PC-9 (cell line): Measurements from ENCODE around the gene SNX2. TPM values are rescaled to one million over a fixed set of nuclear protein-coding genes. Genes with fewer than 3 reads are reported as not detected.

Source experiments
- BruUV-seq: library from RNA; stranded (reverse); fragments of 400-500 nt; replicated peaks from 2 replicates; lab custom pipeline; 2021; lab: Mats Ljungman, UMichigan
- CTCF ChIA-PET: fragments of 300-600 bp; sonication (Branson Sonifier 250); formaldehyde crosslinking; loops from one replicate; lab custom pipeline; 2022; ENCODE audit warnings: antibody characterized with exemption; lab: Charles Lee
- POLR2A ChIA-PET: fragments of 300-600 bp; sonication (Branson Sonifier 250); formaldehyde crosslinking; loops from one replicate; lab custom pipeline; 2022; ENCODE audit warnings: antibody characterized with exemption; ENCODE audit not compliant: unreplicated experiment; lab: Charles Lee
- DNase-seq, 2 experiments: peaks; one replicate each; pipeline versions ENCODE4 v3.0.0 to v3.0.0-alpha.2; 2015 to 2022; ENCODE audit warnings: mixed read lengths in 1 of 2
- H2AFZ ChIP-seq: fragments of 200-600 bp; sonication (generic); 2 replicates; pipeline ENCODE4 v1.8.1; 2017; ENCODE audit warnings: antibody characterized with exemption
- H3F3A ChIP-seq: fragments of 200-600 bp; sonication (generic); 2 replicates; pipeline ENCODE4 v1.8.1; 2017; ENCODE audit warnings: antibody characterized with exemption, mild to moderate bottlenecking, low read depth; ENCODE audit not compliant: insufficient read depth
- H3K27ac ChIP-seq: fragments of 200-600 bp; sonication (generic); 2 replicates; pipeline ENCODE4 v1.6.1; 2016; ENCODE audit warnings: mixed run types
- H3K27me3 ChIP-seq: fragments of 200-600 bp; sonication (generic); 2 replicates; pipeline ENCODE4 v1.6.1; 2016; ENCODE audit warnings: low read depth, mixed run types; ENCODE audit not compliant: insufficient read depth
- H3K36me3 ChIP-seq: fragments of 200-600 bp; sonication (generic); 2 replicates; pipeline ENCODE4 v1.6.1; 2016; ENCODE audit warnings: low read depth, mixed run types
- H3K4me1 ChIP-seq: fragments of 200-600 bp; sonication (generic); replicated peaks from 2 replicates; pipeline ENCODE4 v1.6.1; 2016; ENCODE audit warnings: mixed run types; ENCODE audit not compliant: insufficient read depth
- H3K4me2 ChIP-seq: fragments of 200-600 bp; sonication (generic); 2 replicates; pipeline ENCODE4 v1.6.1; 2017; ENCODE audit warnings: mixed run types
- H3K4me3 ChIP-seq: fragments of 200-600 bp; sonication (generic); 2 replicates; pipeline ENCODE4 v1.6.1; 2016; ENCODE audit warnings: mixed run types
- H3K79me2 ChIP-seq: fragments of 200-600 bp; sonication (generic); 2 replicates; pipeline ENCODE4 v1.6.1; 2017; ENCODE audit warnings: low read depth, mixed run types
- H3K9me2 ChIP-seq: fragments of 200-600 bp; sonication (generic); 2 replicates; pipeline ENCODE4 v1.8.1; 2017; ENCODE audit warnings: mild to moderate bottlenecking; ENCODE audit not compliant: insufficient read depth
- H3K9me3 ChIP-seq: fragments of 200-600 bp; sonication (generic); 2 replicates; pipeline ENCODE4 v1.8.1; 2016; ENCODE audit warnings: low read depth; ENCODE audit not compliant: insufficient read depth
- H4K20me1 ChIP-seq: fragments of 200-600 bp; sonication (generic); 2 replicates; pipeline ENCODE4 v1.8.1; 2017; ENCODE audit not compliant: insufficient read depth
- CTCF ChIP-seq: fragments of 200-600 bp; sonication (generic); conservative IDR thresholded peaks from 2 replicates; pipeline ENCODE4 v1.6.1; 2017; ENCODE audit warnings: mixed run types, antibody characterized with exemption, mild to moderate bottlenecking, moderate library complexity
- EZH2 ChIP-seq: fragments of 200-600 bp; sonication (generic); IDR thresholded peaks from 2 replicates; pipeline ENCODE4 v1.8.0; 2017; ENCODE audit warnings: antibody characterized with exemption, low read depth
- intact Hi-C: fragments of 100-400 bp; cut with micrococcal nuclease; formaldehyde crosslinking; loops from one replicate; pipeline ENCODE4 v1.10.0; 2022; ENCODE audit not compliant: unreplicated experiment
- total RNA-seq: library from RNA; stranded (reverse); gene quantifications from 2 replicates; pipeline ENCODE4 v1.2.3, GENCODE V29; 2021

Gene SNX2
- total RNA-seq, 1 experiment from 2014 or later: 42.4 TPM

DNA sequence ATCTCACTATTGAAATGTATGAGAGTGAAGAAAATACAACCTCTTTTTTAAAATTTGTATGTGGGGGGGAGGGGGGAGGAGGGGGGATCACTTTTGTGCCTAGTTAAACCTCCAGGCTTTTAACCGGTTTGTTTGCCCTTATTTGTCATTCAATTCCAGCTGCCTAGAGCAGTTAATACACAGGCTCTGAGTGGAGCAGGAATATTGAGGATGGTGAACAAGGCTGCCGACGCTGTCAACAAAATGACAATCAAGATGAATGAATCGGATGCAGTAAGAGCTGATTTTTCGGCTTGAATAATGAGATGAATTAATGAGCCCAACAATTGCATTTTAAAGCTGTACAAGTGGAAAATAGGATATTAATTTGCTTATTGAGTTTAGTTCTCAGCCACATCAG, 41.9 kb downstream of the SNX2 start:
- TF ChIP-seq CTCF (no peak), EZH2 (no peak)
- no TSS peak for BruUV-seq
- no peaks in the 10 kb centered on the region; the same call in 1 of the 2 replicates for H3K36me3 ChIP-seq
- H3K9me2 ChIP-seq: no peaks in the 10 kb centered on the region
- H3K9me3 ChIP-seq: no peaks in the 10 kb centered on the region
- no peaks in the 10 kb centered on the region for H3K79me2 ChIP-seq
- ChIA-PET POLR2A (no interaction called here), CTCF (no interaction called here)
- H3K27me3 ChIP-seq: no peaks in the 10 kb centered on the region
- H4K20me1 ChIP-seq: 0 out of 2 replicates have a peak, but pooled peaks cover 3% of the 10 kb centered on the region
- intact Hi-C loops: no loop called here
- no peak overlapping the region for H2AFZ ChIP-seq
- no peak overlapping the region for H3K4me3 ChIP-seq
- no peak for DNase-seq
- H3K4me2 ChIP-seq: no peak overlapping the region
- H3K27ac ChIP-seq: no peak overlapping the region
- no peaks in the 10 kb centered on the region for H3F3A ChIP-seq
- H3K4me1 ChIP-seq: no peaks in the 10 kb centered on the region

DNA sequence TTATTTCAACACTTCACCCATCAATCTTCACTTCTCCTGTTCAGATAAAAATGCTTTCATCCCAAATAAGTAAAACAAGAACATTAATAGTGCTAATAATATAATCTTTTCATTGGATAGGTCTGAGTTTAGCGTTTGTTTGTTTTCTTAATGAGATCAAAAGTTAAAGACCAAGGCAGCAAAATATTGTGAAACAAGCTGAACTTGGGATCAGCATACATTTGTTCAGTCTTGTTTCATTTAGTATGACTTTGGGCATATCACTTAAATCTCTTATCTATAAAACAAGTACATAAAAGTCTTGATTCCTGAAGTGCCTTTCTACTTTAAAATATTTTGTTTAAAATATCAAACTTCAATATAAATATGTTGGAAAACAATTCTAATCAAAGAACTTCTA, 57.1 kb downstream of the SNX2 start:
- no peaks in the 10 kb centered on the region for H3K4me1 ChIP-seq
- H3K27me3 ChIP-seq: no peaks in the 10 kb centered on the region
- no peaks in the 10 kb centered on the region for H3K79me2 ChIP-seq
- no peaks in the 10 kb centered on the region for H3K9me3 ChIP-seq
- H3F3A ChIP-seq: no peaks in the 10 kb centered on the region
- H3K36me3 ChIP-seq: peaks cover 2% of the 10 kb centered on the region; the same call in 1 of the 2 replicates
- BruUV-seq: no TSS peak
- TF ChIP-seq EZH2 (no peak), CTCF (no peak)
- no peak overlapping the region for H3K4me2 ChIP-seq
- ChIA-PET POLR2A (no interaction called here), CTCF (no interaction called here)
- no peak overlapping the region for H3K4me3 ChIP-seq
- no peak for DNase-seq
- no peaks in the 10 kb centered on the region for H3K9me2 ChIP-seq
- intact Hi-C loops: no loop called here
- no peaks in the 10 kb centered on the region for H4K20me1 ChIP-seq
- H2AFZ ChIP-seq: no peak overlapping the region
- no peak overlapping the region for H3K27ac ChIP-seq

GRCh38 chr5:122835681-122836080, 60.8 kb downstream of the SNX2 start:
- TF ChIP-seq EZH2: no peak
- no peak for TF ChIP-seq CTCF
- no peak overlapping the region for H3K27ac ChIP-seq
- no peaks in the 10 kb centered on the region for H4K20me1 ChIP-seq
- no peak for DNase-seq
- no peaks in the 10 kb centered on the region for H3K9me3 ChIP-seq
- H3K4me3 ChIP-seq: no peak overlapping the region
- POLR2A ChIA-PET: no interaction called here
- intact Hi-C loops: no loop called here
- H3K4me1 ChIP-seq: no peaks in the 10 kb centered on the region
- H2AFZ ChIP-seq: no peak overlapping the region
- no peaks in the 10 kb centered on the region for H3K79me2 ChIP-seq
- H3K27me3 ChIP-seq: no peaks in the 10 kb centered on the region
- CTCF ChIA-PET: no interaction called here
- H3K36me3 ChIP-seq: no peaks in the 10 kb centered on the region
- H3K4me2 ChIP-seq: no peak overlapping the region
- H3F3A ChIP-seq: no peaks in the 10 kb centered on the region
- H3K9me2 ChIP-seq: no peaks in the 10 kb centered on the region
- no TSS peak for BruUV-seq
